Measurements from ENCODE around the gene PURA. TPM values are rescaled to one million over a fixed set of nuclear protein-coding genes. Genes with fewer than 3 reads are reported as not detected.

The PURA gene
- total and polyA plus RNA-seq, 4 donors, result 2.8 to 14.7 (median 5.6) TPM

DNA sequence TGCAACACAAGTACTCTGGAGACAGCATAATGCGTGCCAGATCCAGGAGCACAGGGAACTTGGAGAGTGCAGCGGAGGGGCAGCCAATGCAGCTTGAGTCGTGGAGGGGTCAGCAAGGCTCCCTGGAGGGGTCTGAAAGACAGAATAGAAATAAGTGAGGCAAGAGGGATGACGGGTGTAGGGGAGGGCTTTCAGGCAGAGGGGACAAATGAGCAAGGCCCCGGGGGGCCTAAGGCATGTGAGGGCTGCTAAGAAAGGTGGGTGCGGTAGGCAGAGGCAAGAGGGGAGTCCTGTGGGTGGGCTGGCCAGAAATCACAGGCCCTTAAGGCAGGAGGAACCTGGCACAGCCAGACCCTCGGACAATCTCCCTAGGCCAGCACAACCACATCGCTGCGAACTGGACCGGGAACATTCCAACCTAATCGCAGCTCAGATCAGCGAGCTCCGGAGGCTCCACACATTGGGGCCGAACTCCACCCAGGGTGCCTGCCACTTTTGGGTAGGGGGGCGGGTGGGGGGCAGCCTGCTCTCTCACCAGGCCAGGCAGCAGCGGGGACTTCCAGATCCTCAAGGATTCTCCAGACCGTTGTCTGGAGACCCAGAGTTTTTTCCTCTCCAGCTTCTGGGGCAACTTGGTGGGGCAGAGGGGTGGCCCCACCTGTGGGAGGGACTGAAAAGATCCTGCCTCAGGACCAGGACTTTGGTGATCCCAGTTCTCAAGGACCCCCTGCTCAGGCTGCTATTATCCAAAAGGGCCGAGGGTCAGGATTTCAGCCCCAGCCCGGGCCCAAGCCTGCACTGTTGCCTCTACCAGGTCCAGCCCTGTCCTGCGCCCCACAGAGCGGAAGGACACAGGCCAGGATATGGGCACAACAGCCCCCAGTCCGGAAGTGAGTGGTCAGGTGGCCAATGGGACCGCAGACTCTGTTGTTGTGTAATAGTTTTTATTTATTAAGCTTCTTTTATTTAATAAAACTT is 38.4 kb downstream of the PURA start:
- WGBS, result 81% methylated on average over 23 of the region's 23 CpGs
- no peaks in the 10 kb centered on the region for H3K27me3 ChIP-seq (ENCODE audit: control insufficient read depth in 4 of 4, insufficient read depth in 4 of 4, low read length in 3 of 4)
- no peaks in the 10 kb centered on the region for H3K36me3 ChIP-seq (ENCODE audit: control insufficient read depth in 4 of 4, insufficient read depth in 3 of 4, low read depth in 1 of 4, low read length in 3 of 4)
- H3K9me3 ChIP-seq (ENCODE audit: control insufficient read depth in 4 of 4, low read length in 3 of 4), result no peaks in the 10 kb centered on the region
- H3K4me1 ChIP-seq (ENCODE audit: control insufficient read depth in 4 of 4, insufficient read depth in 4 of 4, low read length in 3 of 4), result peaks cover 0 to 4% (median under 1%) of the 10 kb centered on the region in 4 donors
- no peak overlapping the region for H3K4me3 ChIP-seq (ENCODE audit: low read depth in 1 of 3, low read length in 3 of 3)
- no peak overlapping the region for H3K9ac ChIP-seq (ENCODE audit: low read depth in 1 of 2, low read length in 2 of 2)
- no peak for DNase-seq (ENCODE audit: low spot score)
- H3K27ac ChIP-seq (ENCODE audit: low read depth in 1 of 2, low read length in 2 of 2), result no peak overlapping the region
- no peak for TF ChIP-seq HNF4G (IDR thresholded peaks at IDR 0.05)
- TF ChIP-seq, protein P1, sequence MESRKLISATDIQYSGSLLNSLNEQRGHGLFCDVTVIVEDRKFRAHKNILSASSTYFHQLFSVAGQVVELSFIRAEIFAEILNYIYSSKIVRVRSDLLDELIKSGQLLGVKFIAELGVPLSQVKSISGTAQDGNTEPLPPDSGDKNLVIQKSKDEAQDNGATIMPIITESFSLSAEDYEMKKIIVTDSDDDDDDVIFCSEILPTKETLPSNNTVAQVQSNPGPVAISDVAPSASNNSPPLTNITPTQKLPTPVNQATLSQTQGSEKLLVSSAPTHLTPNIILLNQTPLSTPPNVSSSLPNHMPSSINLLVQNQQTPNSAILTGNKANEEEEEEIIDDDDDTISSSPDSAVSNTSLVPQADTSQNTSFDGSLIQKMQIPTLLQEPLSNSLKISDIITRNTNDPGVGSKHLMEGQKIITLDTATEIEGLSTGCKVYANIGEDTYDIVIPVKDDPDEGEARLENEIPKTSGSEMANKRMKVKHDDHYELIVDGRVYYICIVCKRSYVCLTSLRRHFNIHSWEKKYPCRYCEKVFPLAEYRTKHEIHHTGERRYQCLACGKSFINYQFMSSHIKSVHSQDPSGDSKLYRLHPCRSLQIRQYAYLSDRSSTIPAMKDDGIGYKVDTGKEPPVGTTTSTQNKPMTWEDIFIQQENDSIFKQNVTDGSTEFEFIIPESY (IDR thresholded peaks at IDR 0.05), result no peak
- no peak for TF ChIP-seq FOXA2 (IDR thresholded peaks at IDR 0.05)
- TF ChIP-seq TAF1 (conservative IDR thresholded peaks at IDR 0.05), result no peak
- TF ChIP-seq, protein P2, sequence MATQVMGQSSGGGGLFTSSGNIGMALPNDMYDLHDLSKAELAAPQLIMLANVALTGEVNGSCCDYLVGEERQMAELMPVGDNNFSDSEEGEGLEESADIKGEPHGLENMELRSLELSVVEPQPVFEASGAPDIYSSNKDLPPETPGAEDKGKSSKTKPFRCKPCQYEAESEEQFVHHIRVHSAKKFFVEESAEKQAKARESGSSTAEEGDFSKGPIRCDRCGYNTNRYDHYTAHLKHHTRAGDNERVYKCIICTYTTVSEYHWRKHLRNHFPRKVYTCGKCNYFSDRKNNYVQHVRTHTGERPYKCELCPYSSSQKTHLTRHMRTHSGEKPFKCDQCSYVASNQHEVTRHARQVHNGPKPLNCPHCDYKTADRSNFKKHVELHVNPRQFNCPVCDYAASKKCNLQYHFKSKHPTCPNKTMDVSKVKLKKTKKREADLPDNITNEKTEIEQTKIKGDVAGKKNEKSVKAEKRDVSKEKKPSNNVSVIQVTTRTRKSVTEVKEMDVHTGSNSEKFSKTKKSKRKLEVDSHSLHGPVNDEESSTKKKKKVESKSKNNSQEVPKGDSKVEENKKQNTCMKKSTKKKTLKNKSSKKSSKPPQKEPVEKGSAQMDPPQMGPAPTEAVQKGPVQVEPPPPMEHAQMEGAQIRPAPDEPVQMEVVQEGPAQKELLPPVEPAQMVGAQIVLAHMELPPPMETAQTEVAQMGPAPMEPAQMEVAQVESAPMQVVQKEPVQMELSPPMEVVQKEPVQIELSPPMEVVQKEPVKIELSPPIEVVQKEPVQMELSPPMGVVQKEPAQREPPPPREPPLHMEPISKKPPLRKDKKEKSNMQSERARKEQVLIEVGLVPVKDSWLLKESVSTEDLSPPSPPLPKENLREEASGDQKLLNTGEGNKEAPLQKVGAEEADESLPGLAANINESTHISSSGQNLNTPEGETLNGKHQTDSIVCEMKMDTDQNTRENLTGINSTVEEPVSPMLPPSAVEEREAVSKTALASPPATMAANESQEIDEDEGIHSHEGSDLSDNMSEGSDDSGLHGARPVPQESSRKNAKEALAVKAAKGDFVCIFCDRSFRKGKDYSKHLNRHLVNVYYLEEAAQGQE (IDR thresholded peaks at IDR 0.05), result no peak
- TF ChIP-seq RAD21 (IDR thresholded peaks at IDR 0.05), result no peak
- TF ChIP-seq GABPA (IDR thresholded peaks at IDR 0.05 in 1 of 2, conservative IDR thresholded peaks at IDR 0.05 in 1 of 2), result no peak
- TF ChIP-seq EGR1 (IDR thresholded peaks at IDR 0.05; ENCODE audit: low read depth in 2 of 2), result no peak
- TF ChIP-seq FOXA1 (IDR thresholded peaks at IDR 0.05), result no peak
- TF ChIP-seq, protein P3, sequence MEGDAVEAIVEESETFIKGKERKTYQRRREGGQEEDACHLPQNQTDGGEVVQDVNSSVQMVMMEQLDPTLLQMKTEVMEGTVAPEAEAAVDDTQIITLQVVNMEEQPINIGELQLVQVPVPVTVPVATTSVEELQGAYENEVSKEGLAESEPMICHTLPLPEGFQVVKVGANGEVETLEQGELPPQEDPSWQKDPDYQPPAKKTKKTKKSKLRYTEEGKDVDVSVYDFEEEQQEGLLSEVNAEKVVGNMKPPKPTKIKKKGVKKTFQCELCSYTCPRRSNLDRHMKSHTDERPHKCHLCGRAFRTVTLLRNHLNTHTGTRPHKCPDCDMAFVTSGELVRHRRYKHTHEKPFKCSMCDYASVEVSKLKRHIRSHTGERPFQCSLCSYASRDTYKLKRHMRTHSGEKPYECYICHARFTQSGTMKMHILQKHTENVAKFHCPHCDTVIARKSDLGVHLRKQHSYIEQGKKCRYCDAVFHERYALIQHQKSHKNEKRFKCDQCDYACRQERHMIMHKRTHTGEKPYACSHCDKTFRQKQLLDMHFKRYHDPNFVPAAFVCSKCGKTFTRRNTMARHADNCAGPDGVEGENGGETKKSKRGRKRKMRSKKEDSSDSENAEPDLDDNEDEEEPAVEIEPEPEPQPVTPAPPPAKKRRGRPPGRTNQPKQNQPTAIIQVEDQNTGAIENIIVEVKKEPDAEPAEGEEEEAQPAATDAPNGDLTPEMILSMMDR (IDR thresholded peaks at IDR 0.05; ENCODE audit: low read depth, low read length, missing input control), result no peak
- no peak for TF ChIP-seq SP1 (IDR thresholded peaks at IDR 0.05)

DNA sequence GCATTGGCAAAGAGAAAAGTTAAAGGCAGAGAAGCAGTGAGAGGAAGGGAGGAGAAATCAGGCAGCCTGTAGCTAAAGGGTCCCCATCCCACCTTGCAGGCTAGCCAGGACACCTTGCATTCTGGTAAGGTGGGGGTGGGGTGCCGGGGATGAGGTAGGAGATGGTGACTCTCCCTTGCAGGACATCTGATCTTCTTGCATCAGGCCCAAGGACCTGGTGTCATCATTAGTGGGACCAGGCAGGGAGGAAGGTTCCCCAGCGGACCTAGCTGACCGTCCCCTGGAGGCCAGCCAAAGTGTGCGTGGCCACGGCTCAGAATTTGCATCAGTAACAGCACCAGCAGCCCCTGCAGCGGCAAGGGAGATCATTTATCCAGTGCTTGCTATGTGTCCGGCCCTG is 39.3 kb downstream of the PURA start:
- H3K4me3 ChIP-seq (ENCODE audit: low read depth in 1 of 3, low read length in 3 of 3), result no peak overlapping the region
- no peaks in the 10 kb centered on the region for H3K9me3 ChIP-seq (ENCODE audit: control insufficient read depth in 4 of 4, low read length in 3 of 4)
- H3K9ac ChIP-seq (ENCODE audit: low read depth in 1 of 2, low read length in 2 of 2), result no peak overlapping the region
- no peaks in the 10 kb centered on the region for H3K27me3 ChIP-seq (ENCODE audit: control insufficient read depth in 4 of 4, insufficient read depth in 4 of 4, low read length in 3 of 4)
- no peak overlapping the region for H3K27ac ChIP-seq (ENCODE audit: low read depth in 1 of 2, low read length in 2 of 2)
- no peaks in the 10 kb centered on the region for H3K36me3 ChIP-seq (ENCODE audit: control insufficient read depth in 4 of 4, insufficient read depth in 3 of 4, low read depth in 1 of 4, low read length in 3 of 4)
- peaks cover 0 to 4% (median 2%) of the 10 kb centered on the region in 4 donors for H3K4me1 ChIP-seq (ENCODE audit: control insufficient read depth in 4 of 4, insufficient read depth in 4 of 4, low read length in 3 of 4)
- no peak for TF ChIP-seq TAF1 (conservative IDR thresholded peaks at IDR 0.05)
- TF ChIP-seq, protein P4, sequence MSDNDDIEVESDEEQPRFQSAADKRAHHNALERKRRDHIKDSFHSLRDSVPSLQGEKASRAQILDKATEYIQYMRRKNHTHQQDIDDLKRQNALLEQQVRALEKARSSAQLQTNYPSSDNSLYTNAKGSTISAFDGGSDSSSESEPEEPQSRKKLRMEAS (IDR thresholded peaks at IDR 0.05), result no peak
- no peak for TF ChIP-seq FOXA2 (IDR thresholded peaks at IDR 0.05)
- no peak for TF ChIP-seq FOXA1 (IDR thresholded peaks at IDR 0.05)
- TF ChIP-seq, protein P3 (IDR thresholded peaks at IDR 0.05; ENCODE audit: low read depth, low read length, missing input control), result no peak
- TF ChIP-seq, protein P1 (IDR thresholded peaks at IDR 0.05), result no peak
- no peak for TF ChIP-seq NR2F2 (IDR thresholded peaks at IDR 0.05)
- WGBS, result 77% methylated on average over 7 of the region's 7 CpGs
- no peak for DNase-seq (ENCODE audit: low spot score)

All from liver (tissue), 9 donors.